HCT116 (cell line): ENCODE measurements around the gene OMP. TPM values are rescaled to one million over a fixed set of nuclear protein-coding genes. Genes with fewer than 3 reads are reported as not detected.

ENCODE experiments used
- ATAC-seq: fragments of 200-7000 bp; cut with Tn5 transposase; 2 replicates; pipeline ENCODE4 v1.9.1; 2020; ENCODE audit warnings: mild to moderate bottlenecking, moderate library complexity
- BruUV-seq: library from RNA; stranded (reverse); fragments of 400-500 nt; replicated peaks from 2 replicates; lab custom pipeline; 2021; lab: Mats Ljungman, UMichigan
- CTCF ChIA-PET: fragments of 300-600 bp; sonication (Branson Sonifier 250); formaldehyde crosslinking; loops from one replicate; lab custom pipeline; 2021; ENCODE audit warnings: antibody characterized with exemption; lab: Charles Lee
- POLR2A ChIA-PET: fragments of 300-600, 350-600 bp; sonication (Branson Sonifier 250); formaldehyde crosslinking; loops from one replicate; lab custom pipeline; 2021; ENCODE audit warnings: antibody characterized with exemption; lab: Charles Lee
- RAD21 ChIA-PET, 2 experiments: fragments of 300-600 bp; sonication (Branson Sonifier 250); formaldehyde crosslinking; loops; one replicate each; lab custom pipeline; 2023; ENCODE audit warnings: low total read pairs in 2 of 2; ENCODE audit not compliant: uncharacterized antibody in 2 of 2, unreplicated experiment in 2 of 2, low non-redundant PET in 1 of 2; lab: Charles Lee
- DNase-seq: peaks from one replicate; pipeline ENCODE4 v3.0.0-alpha.2; 2010; ENCODE audit warnings: low read depth, low spot score
- H2AFZ ChIP-seq: fragments of 200-600 bp; shearing (Covaris generic), sonication (generic); 2 replicates; pipeline ENCODE4 v1.6.1; 2017; ENCODE audit warnings: low read depth, mixed run types, mixed read lengths, antibody characterized with exemption, low read length; ENCODE audit not compliant: poor library complexity, severe bottlenecking
- H3K27ac ChIP-seq: 2 replicates; pipeline ENCODE4 v1.5.1; 2012; ENCODE audit warnings: low read depth, low read length
- H3K27me3 ChIP-seq: fragments of 200-600 bp; sonication (generic); 2 replicates; pipeline ENCODE4 v1.6.1; 2016; ENCODE audit warnings: mixed run types, low read length, mixed read lengths; ENCODE audit not compliant: insufficient read depth
- H3K36me3 ChIP-seq, 2 experiments: fragments of 200-500 bp in 1 of 2; fragments of 200-600 bp in 1 of 2; sonication (Bioruptor generic) in 1 of 2; sonication (generic) in 1 of 2; 2 replicates each; pipeline versions ENCODE4 v1.5.1 to v1.6.1; 2014 to 2016; ENCODE audit warnings: low read length in 2 of 2, inconsistent platforms in 1 of 2, mixed read lengths in 1 of 2, mixed run types in 1 of 2; ENCODE audit not compliant: insufficient read depth in 2 of 2, control insufficient read depth in 1 of 2
- H3K4me1 ChIP-seq, 2 experiments: fragments of 200-600 bp in 1 of 2; sonication (generic) in 1 of 2; 2 replicates each; pipeline versions ENCODE4 v1.5.1 to v1.6.1; 2012 to 2017; ENCODE audit warnings: low read length in 2 of 2, inconsistent platforms in 1 of 2, mild to moderate bottlenecking in 1 of 2, mixed read lengths in 1 of 2, mixed run types in 1 of 2, moderate library complexity in 1 of 2; ENCODE audit not compliant: insufficient read depth in 2 of 2, control insufficient read depth in 1 of 2
- H3K4me2 ChIP-seq: fragments of 200-600 bp; sonication (generic); 2 replicates; pipeline ENCODE4 v1.6.1; 2017; ENCODE audit warnings: mixed run types, low read length, mixed read lengths
- H3K4me3 ChIP-seq, 2 experiments: fragments of 200-600 bp in 1 of 2; sonication (generic) in 1 of 2; replicated peaks in 1 of 2; 2 replicates each; pipeline ENCODE4 v1.5.1; 2011 to 2016; ENCODE audit warnings: low read length in 2 of 2, control low read depth in 1 of 2, low read depth in 1 of 2, mild to moderate bottlenecking in 1 of 2, mixed read lengths in 1 of 2, mixed run types in 1 of 2
- H3K79me2 ChIP-seq: fragments of 200-600 bp; sonication (generic); 2 replicates; pipeline ENCODE4 v1.6.1; 2017; ENCODE audit warnings: mild to moderate bottlenecking, mixed run types, low read length, moderate library complexity, mixed read lengths; ENCODE audit not compliant: insufficient read depth
- H3K9ac ChIP-seq: fragments of 200-600 bp; sonication (generic); 2 replicates; pipeline ENCODE4 v1.6.1; 2016; ENCODE audit warnings: low read length, mixed read lengths
- H3K9me2 ChIP-seq: fragments of 200-600 bp; sonication (generic), shearing (Covaris generic); 2 replicates; pipeline ENCODE4 v1.6.1; 2017; ENCODE audit warnings: mixed run types, mild to moderate bottlenecking, moderate library complexity; ENCODE audit not compliant: insufficient read depth
- H3K9me3 ChIP-seq, 2 experiments: fragments of 200-500 bp in 1 of 2; fragments of 200-600 bp in 1 of 2; sonication (Bioruptor generic) in 1 of 2; sonication (generic) in 1 of 2; 2 replicates each; pipeline ENCODE4 v1.6.1; 2014 to 2017; ENCODE audit warnings: low read length in 2 of 2, mixed read lengths in 2 of 2, inconsistent platforms in 1 of 2, low read depth in 1 of 2, mild to moderate bottlenecking in 1 of 2, mixed run types in 1 of 2, moderate library complexity in 1 of 2; ENCODE audit not compliant: control insufficient read depth in 1 of 2, insufficient read depth in 1 of 2
- H4K20me1 ChIP-seq: fragments of 200-600 bp; sonication (generic), shearing (Covaris generic); 2 replicates; pipeline ENCODE4 v1.6.1; 2017; ENCODE audit warnings: mixed run types, mild to moderate bottlenecking, moderate library complexity; ENCODE audit not compliant: insufficient read depth
- CBX3 ChIP-seq: IDR thresholded peaks from 2 replicates; pipeline ENCODE4 v1.6.1; 2012; ENCODE audit warnings: low read depth
- CEBPB ChIP-seq: IDR thresholded peaks from 2 replicates; pipeline ENCODE4 v1.6.1; 2012; ENCODE audit warnings: low read depth
- EGR1 ChIP-seq: IDR thresholded peaks from 2 replicates; pipeline ENCODE4 v1.6.1; 2012; ENCODE audit warnings: low read depth
- ELF1 ChIP-seq: IDR thresholded peaks from 2 replicates; pipeline ENCODE4 v1.6.1; 2012; ENCODE audit warnings: low read depth, borderline replicate concordance
- EZH2 ChIP-seq: fragments of 200-600 bp; sonication (generic); IDR thresholded peaks from 2 replicates; pipeline ENCODE4 v1.6.1; 2017; ENCODE audit warnings: antibody characterized with exemption, mixed run types
- EZH2phosphoT487 ChIP-seq: fragments of 200-600 bp; IDR thresholded peaks from 2 replicates; pipeline ENCODE4 v1.6.1; 2018; ENCODE audit warnings: antibody characterized with exemption, borderline replicate concordance
- FOSL1 ChIP-seq: IDR thresholded peaks from 2 replicates; pipeline ENCODE4 v1.6.1; 2012; ENCODE audit warnings: low read depth
- JUND ChIP-seq: IDR thresholded peaks from 2 replicates; pipeline ENCODE4 v1.6.1; 2012
- POLR2A ChIP-seq: IDR thresholded peaks from 2 replicates; pipeline ENCODE4 v1.7.0; 2011; ENCODE audit warnings: borderline replicate concordance; ENCODE audit not compliant: insufficient read depth, insufficient read length; ENCODE audit errors: extremely low read depth
- RAD21 ChIP-seq: IDR thresholded peaks from 2 replicates; pipeline ENCODE4 v1.6.1; 2012; ENCODE audit warnings: low read depth, mild to moderate bottlenecking
- SP1 ChIP-seq: IDR thresholded peaks from 2 replicates; pipeline ENCODE4 v1.6.1; 2012; ENCODE audit warnings: low read depth
- SRF ChIP-seq: IDR thresholded peaks from 2 replicates; pipeline ENCODE4 v1.6.1; 2012; ENCODE audit warnings: low read depth
- TCF7L2 ChIP-seq: IDR thresholded peaks from 2 replicates; pipeline ENCODE4 v1.7.0; 2011; ENCODE audit warnings: borderline replicate concordance, inconsistent platforms; ENCODE audit not compliant: insufficient read depth, insufficient read length; ENCODE audit errors: extremely low read depth
- ZFX ChIP-seq: fragments of 450-650 bp; IDR thresholded peaks from 2 replicates; pipeline ENCODE4 v1.6.1; 2017
- ZNF274 ChIP-seq: fragments of 200-500 bp; sonication (Bioruptor generic); IDR thresholded peaks from 2 replicates; pipeline ENCODE4 v1.6.1; 2014; ENCODE audit warnings: mild to moderate bottlenecking, low read depth, low read length, inconsistent platforms
- intact Hi-C: fragments of 100-400 bp; cut with micrococcal nuclease; formaldehyde crosslinking; loops from 2 replicates; pipeline ENCODE4 v1.10.0; 2022
- total RNA-seq: library from RNA; stranded (reverse); gene quantifications from one replicate; pipeline ENCODE4 v1.2.1, GENCODE V29; 2021; ENCODE audit not compliant: unreplicated experiment
- TF ChIP-seq, protein P1 (sequence below): IDR thresholded peaks from 2 replicates; pipeline ENCODE4 v1.6.1; 2012
- TF ChIP-seq, protein P2 (sequence below): IDR thresholded peaks from 2 replicates; pipeline ENCODE4 v1.6.1; 2012; ENCODE audit warnings: low read depth
- TF ChIP-seq, protein P3 (sequence below), 3 experiments: fragments of 200-600 bp in 1 of 3; sonication (generic) in 1 of 3; IDR thresholded peaks in 2 of 3; conservative IDR thresholded peaks in 1 of 3; 2 replicates each; pipeline ENCODE4 v1.5.1; 2012 to 2017; ENCODE audit warnings: low read depth in 2 of 3, low read length in 2 of 3, antibody characterized with exemption in 1 of 3, borderline replicate concordance in 1 of 3, control low read depth in 1 of 3, mild to moderate bottlenecking in 1 of 3, mixed read lengths in 1 of 3, mixed run types in 1 of 3, moderate library complexity in 1 of 3; ENCODE audit not compliant: insufficient read depth in 1 of 3
- TF ChIP-seq, protein P4 (sequence below): IDR thresholded peaks from 2 replicates; pipeline ENCODE4 v1.6.1; 2011; ENCODE audit warnings: mild to moderate bottlenecking, low read length, moderate library complexity; ENCODE audit not compliant: insufficient replicate concordance; ENCODE audit errors: extremely low read depth

Gene OMP
- total RNA-seq, 1 experiment from 2014 or later: not detected

DNA sequence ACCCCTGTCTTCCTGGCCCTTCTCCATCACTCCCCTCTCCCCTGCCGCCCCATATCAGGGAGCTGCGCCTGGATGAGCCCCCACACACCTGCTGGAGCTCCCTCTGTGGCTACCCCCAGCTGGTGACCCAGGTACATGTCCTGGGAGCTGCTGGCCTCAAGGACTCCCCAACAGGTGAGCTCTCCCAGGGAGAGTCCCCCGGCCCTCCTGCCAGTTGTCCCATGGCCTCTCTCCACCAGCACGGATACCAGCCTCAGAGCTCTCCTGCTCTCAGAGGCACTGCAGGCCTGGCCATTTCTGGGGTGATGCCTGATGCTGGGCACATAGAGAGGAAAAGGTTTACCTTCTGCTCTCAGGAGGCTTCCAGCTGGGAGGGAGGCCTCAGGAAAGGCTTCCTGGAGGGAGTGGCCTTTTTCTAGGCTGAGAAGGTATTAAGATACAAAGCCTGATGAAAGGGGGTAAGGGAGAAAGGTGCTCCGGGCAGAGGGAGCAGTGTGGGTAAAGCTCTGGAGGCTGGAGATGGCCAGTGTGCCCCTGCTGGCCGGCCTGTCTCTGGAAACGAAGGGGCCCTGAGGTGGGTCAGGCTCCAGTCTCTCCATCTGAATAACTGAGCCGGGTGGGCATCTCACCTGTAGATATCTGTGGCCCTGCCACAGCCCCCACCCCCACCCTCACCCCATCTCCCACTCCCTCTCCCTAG lies 19.4 kb downstream of the OMP start:
- intact Hi-C loops: no loop called here
- Histone ChIP-seq H3K9ac (no peak overlapping the region), H3K79me2 (no peaks in the 10 kb centered on the region), H3K4me1 (peaks cover 3 to 4% of the 10 kb centered on the region in 2 experiments; a peak in 2 of 4 replicates), H2AFZ (no peak overlapping the region), H3K4me3 (no peak overlapping the region), H3K36me3 (no peaks in the 10 kb centered on the region), H3K9me2 (no peaks in the 10 kb centered on the region), H3K4me2 (no peak overlapping the region), H4K20me1 (no peaks in the 10 kb centered on the region), H3K27me3 (no peaks in the 10 kb centered on the region), H3K27ac (no peak overlapping the region), H3K9me3 (no peaks in the 10 kb centered on the region)
- ChIA-PET POLR2A (no interaction called here), CTCF (interaction anchor here (0.8 kb wide), 1 partner anchor 10 kb away, joined by 6 read pairs; no protein-coding TSS in a partner anchor), RAD21 (no interaction called here)
- TF ChIP-seq TCF7L2 (no peak), EZH2 (no peak), CBX3 (no peak), EZH2phosphoT487 (no peak), CEBPB (no peak), ELF1 (no peak), ZNF274 (no peak), SP1 (no peak), JUND (no peak), ZFX (no peak), FOSL1 (no peak), EGR1 (no peak), RAD21 (no peak), SRF (no peak), POLR2A (no peak)
- TF ChIP-seq, protein P1, sequence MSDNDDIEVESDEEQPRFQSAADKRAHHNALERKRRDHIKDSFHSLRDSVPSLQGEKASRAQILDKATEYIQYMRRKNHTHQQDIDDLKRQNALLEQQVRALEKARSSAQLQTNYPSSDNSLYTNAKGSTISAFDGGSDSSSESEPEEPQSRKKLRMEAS: no peak
- TF ChIP-seq, protein P2, sequence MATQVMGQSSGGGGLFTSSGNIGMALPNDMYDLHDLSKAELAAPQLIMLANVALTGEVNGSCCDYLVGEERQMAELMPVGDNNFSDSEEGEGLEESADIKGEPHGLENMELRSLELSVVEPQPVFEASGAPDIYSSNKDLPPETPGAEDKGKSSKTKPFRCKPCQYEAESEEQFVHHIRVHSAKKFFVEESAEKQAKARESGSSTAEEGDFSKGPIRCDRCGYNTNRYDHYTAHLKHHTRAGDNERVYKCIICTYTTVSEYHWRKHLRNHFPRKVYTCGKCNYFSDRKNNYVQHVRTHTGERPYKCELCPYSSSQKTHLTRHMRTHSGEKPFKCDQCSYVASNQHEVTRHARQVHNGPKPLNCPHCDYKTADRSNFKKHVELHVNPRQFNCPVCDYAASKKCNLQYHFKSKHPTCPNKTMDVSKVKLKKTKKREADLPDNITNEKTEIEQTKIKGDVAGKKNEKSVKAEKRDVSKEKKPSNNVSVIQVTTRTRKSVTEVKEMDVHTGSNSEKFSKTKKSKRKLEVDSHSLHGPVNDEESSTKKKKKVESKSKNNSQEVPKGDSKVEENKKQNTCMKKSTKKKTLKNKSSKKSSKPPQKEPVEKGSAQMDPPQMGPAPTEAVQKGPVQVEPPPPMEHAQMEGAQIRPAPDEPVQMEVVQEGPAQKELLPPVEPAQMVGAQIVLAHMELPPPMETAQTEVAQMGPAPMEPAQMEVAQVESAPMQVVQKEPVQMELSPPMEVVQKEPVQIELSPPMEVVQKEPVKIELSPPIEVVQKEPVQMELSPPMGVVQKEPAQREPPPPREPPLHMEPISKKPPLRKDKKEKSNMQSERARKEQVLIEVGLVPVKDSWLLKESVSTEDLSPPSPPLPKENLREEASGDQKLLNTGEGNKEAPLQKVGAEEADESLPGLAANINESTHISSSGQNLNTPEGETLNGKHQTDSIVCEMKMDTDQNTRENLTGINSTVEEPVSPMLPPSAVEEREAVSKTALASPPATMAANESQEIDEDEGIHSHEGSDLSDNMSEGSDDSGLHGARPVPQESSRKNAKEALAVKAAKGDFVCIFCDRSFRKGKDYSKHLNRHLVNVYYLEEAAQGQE: no peak
- TF ChIP-seq, protein P3, sequence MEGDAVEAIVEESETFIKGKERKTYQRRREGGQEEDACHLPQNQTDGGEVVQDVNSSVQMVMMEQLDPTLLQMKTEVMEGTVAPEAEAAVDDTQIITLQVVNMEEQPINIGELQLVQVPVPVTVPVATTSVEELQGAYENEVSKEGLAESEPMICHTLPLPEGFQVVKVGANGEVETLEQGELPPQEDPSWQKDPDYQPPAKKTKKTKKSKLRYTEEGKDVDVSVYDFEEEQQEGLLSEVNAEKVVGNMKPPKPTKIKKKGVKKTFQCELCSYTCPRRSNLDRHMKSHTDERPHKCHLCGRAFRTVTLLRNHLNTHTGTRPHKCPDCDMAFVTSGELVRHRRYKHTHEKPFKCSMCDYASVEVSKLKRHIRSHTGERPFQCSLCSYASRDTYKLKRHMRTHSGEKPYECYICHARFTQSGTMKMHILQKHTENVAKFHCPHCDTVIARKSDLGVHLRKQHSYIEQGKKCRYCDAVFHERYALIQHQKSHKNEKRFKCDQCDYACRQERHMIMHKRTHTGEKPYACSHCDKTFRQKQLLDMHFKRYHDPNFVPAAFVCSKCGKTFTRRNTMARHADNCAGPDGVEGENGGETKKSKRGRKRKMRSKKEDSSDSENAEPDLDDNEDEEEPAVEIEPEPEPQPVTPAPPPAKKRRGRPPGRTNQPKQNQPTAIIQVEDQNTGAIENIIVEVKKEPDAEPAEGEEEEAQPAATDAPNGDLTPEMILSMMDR (IDR thresholded peaks at IDR 0.05 in 2 of 3, conservative IDR thresholded peaks at IDR 0.05 in 1 of 3; ENCODE audit: borderline replicate concordance in 1 of 3, insufficient read depth in 1 of 3, low read depth in 2 of 3, low read length in 2 of 3): no peak
- TF ChIP-seq, protein P4, sequence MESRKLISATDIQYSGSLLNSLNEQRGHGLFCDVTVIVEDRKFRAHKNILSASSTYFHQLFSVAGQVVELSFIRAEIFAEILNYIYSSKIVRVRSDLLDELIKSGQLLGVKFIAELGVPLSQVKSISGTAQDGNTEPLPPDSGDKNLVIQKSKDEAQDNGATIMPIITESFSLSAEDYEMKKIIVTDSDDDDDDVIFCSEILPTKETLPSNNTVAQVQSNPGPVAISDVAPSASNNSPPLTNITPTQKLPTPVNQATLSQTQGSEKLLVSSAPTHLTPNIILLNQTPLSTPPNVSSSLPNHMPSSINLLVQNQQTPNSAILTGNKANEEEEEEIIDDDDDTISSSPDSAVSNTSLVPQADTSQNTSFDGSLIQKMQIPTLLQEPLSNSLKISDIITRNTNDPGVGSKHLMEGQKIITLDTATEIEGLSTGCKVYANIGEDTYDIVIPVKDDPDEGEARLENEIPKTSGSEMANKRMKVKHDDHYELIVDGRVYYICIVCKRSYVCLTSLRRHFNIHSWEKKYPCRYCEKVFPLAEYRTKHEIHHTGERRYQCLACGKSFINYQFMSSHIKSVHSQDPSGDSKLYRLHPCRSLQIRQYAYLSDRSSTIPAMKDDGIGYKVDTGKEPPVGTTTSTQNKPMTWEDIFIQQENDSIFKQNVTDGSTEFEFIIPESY: no peak
- DNase-seq: no peak
- no TSS peak for BruUV-seq
- no peak for ATAC-seq
